Measurements from ENCODE around the gene WIPF1.

DNA sequence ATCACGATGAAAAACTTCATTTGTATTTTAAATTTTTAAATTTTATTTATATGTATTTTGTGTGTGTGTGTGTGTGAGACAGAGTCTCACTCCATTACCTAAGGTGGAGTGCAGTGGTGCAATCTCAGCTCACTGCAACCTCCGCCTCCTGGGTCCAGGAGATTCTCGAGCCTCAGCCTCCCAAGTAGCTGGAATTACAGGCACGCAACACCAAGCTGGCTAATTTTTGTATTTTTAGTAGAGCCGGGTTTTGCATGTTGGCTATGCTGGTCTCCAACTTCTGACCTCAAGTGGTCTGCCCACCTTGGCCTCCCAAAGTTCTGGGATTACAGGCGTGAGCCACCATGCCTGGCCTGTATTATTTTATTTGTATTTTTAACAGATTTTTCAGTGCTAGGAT lies 45.8 kb upstream of the WIPF1 start:
- TF ChIP-seq, protein P1, sequence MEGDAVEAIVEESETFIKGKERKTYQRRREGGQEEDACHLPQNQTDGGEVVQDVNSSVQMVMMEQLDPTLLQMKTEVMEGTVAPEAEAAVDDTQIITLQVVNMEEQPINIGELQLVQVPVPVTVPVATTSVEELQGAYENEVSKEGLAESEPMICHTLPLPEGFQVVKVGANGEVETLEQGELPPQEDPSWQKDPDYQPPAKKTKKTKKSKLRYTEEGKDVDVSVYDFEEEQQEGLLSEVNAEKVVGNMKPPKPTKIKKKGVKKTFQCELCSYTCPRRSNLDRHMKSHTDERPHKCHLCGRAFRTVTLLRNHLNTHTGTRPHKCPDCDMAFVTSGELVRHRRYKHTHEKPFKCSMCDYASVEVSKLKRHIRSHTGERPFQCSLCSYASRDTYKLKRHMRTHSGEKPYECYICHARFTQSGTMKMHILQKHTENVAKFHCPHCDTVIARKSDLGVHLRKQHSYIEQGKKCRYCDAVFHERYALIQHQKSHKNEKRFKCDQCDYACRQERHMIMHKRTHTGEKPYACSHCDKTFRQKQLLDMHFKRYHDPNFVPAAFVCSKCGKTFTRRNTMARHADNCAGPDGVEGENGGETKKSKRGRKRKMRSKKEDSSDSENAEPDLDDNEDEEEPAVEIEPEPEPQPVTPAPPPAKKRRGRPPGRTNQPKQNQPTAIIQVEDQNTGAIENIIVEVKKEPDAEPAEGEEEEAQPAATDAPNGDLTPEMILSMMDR (IDR thresholded peaks at IDR 0.05; ENCODE audit: low read depth, low read length): no peak
- no peak for TF ChIP-seq EZH2phosphoT487 (IDR thresholded peaks at IDR 0.05; ENCODE audit: low read depth)

Data from OCI-LY3 (cell line).